ENCODE results near the gene ADGRL2. TPM values are rescaled to one million over a fixed set of nuclear protein-coding genes. Genes with fewer than 3 reads are reported as not detected.

Gene ADGRL2
- total and polyA plus RNA-seq, 10 donors: 5.4 to 115 (median 60.7) TPM

- H3K9me3 ChIP-seq: no peaks in the 10 kb centered on the region
- no peaks in the 10 kb centered on the region for H3K36me3 ChIP-seq
- no peak overlapping the region for H3K4me3 ChIP-seq
- no peak for DNase-seq
- H3K4me1 ChIP-seq: no peaks in the 10 kb centered on the region
- H3K27ac ChIP-seq: no peak overlapping the region
- H3K27me3 ChIP-seq (replicated peaks in 1 of 7): no peaks in the 10 kb centered on the region
- intact Hi-C loops (cut with DNase I; ENCODE audit: low total_unique reads): no loop called here
- 81 to 100% (median 97%) methylated on average over 1 of the region's 1 CpG for WGBS, 5 donors
- TF ChIP-seq POLR2A (IDR thresholded peaks at IDR 0.05): no peak
- no peak for TF ChIP-seq CTCF (IDR thresholded peaks at IDR 0.05 in 8 of 11, conservative IDR thresholded peaks at IDR 0.05 in 3 of 11)
- TF ChIP-seq POLR2AphosphoS5 (IDR thresholded peaks at IDR 0.05): no peak
These were observed 19.9 kb upstream of the ADGRL2 start for GRCh38 chr1:81780705-81781454.

- Histone ChIP-seq H3K9me3 (no peaks in the 10 kb centered on the region), H3K4me3 (no peak overlapping the region), H3K27ac (no peak overlapping the region), H3K4me1 (no peaks in the 10 kb centered on the region), H3K36me3 (no peaks in the 10 kb centered on the region), H3K27me3 (replicated peaks in 1 of 7) (no peaks in the 10 kb centered on the region)
- intact Hi-C loops (cut with DNase I; ENCODE audit: low total_unique reads): no loop called here
- no peak for DNase-seq
- TF ChIP-seq CTCF (IDR thresholded peaks at IDR 0.05 in 8 of 11, conservative IDR thresholded peaks at IDR 0.05 in 3 of 11): no peak
- TF ChIP-seq POLR2A (IDR thresholded peaks at IDR 0.05): no peak
- TF ChIP-seq POLR2AphosphoS5 (IDR thresholded peaks at IDR 0.05): no peak
- WGBS, 5 donors: 71 to 94% (median 82%) methylated on average over 2 of the region's 2 CpGs
These were observed 19.0 kb upstream of the ADGRL2 start for GRCh38 chr1:81781749-81782148.

- no peak for DNase-seq
These were observed 8.6 kb upstream of the ADGRL2 start for GRCh38 chr1:81792184-81792583.

More at GRCh38 chr1:81792184-81792583, 8.6 kb upstream of the ADGRL2 start:
- Histone ChIP-seq H3K4me1 (no peaks in the 10 kb centered on the region), H3K27ac (no peak overlapping the region), H3K27me3 (replicated peaks in 1 of 7) (no peaks in the 10 kb centered on the region), H3K9me3 (peaks cover 0 to 5% (median 0%) of the 10 kb centered on the region in 8 donors), H3K4me3 (no peak overlapping the region), H3K36me3 (no peaks in the 10 kb centered on the region)
- TF ChIP-seq POLR2A (IDR thresholded peaks at IDR 0.05) (no peak), CTCF (IDR thresholded peaks at IDR 0.05 in 8 of 11, conservative IDR thresholded peaks at IDR 0.05 in 3 of 11) (no peak), POLR2AphosphoS5 (IDR thresholded peaks at IDR 0.05) (no peak)
- whole genome bisulfite sequencing, 5 donors: 91 to 98% (median 94%) methylated on average over 2 of the region's 2 CpGs
- intact Hi-C loops (cut with DNase I; ENCODE audit: low total_unique reads): no loop called here
